PC-3 (cell line): ENCODE data around the gene RET. TPM values are rescaled to one million over a fixed set of nuclear protein-coding genes. Genes with fewer than 3 reads are reported as not detected.

Experiments
- ATAC-seq: fragments of 200-7000 bp; cut with Tn5 transposase; 2 replicates; pipeline ENCODE4 v1.9.1; 2020; ENCODE audit warnings: mild to moderate bottlenecking, moderate library complexity
- BruUV-seq: library from RNA; stranded (reverse); fragments of 400-500 nt; replicated peaks from 2 replicates; lab custom pipeline; 2021; lab: Mats Ljungman, UMichigan
- CTCF ChIA-PET: fragments of 300-600 bp; sonication (Branson Sonifier 250); formaldehyde crosslinking; loops from one replicate; lab custom pipeline; 2022; ENCODE audit warnings: antibody characterized with exemption; lab: Charles Lee
- POLR2A ChIA-PET: fragments of 300-600 bp; sonication (Branson Sonifier 250); formaldehyde crosslinking; loops from one replicate; lab custom pipeline; 2022; ENCODE audit warnings: antibody characterized with exemption; ENCODE audit not compliant: unreplicated experiment; lab: Charles Lee
- DNase-seq: peaks from one replicate; pipeline ENCODE4 v3.0.0-alpha.2; 2015
- H2AFZ ChIP-seq: fragments of 300-600 bp; sonication (generic); 2 replicates; pipeline ENCODE4 v1.6.0; 2016; ENCODE audit warnings: antibody characterized with exemption, low read length
- H3F3A ChIP-seq: fragments of 300-600 bp; sonication (generic); one replicate; pipeline ENCODE4 v1.6.0; 2017; ENCODE audit warnings: antibody characterized with exemption, low read length, control low read depth, mild to moderate bottlenecking; ENCODE audit not compliant: unreplicated experiment
- H3K27ac ChIP-seq: fragments of 300-600 bp; sonication (generic); 2 replicates; pipeline ENCODE4 v1.5.1; 2016; ENCODE audit warnings: mild to moderate bottlenecking, low read length
- H3K27me3 ChIP-seq: fragments of 300-600 bp; sonication (generic); 2 replicates; pipeline ENCODE4 v1.6.1; 2016; ENCODE audit warnings: low read length, mixed read lengths
- H3K36me3 ChIP-seq: fragments of 300-600 bp; sonication (generic); 2 replicates; pipeline ENCODE4 v1.6.1; 2016; ENCODE audit warnings: low read depth, mixed run types, low read length, mixed read lengths
- H3K4me1 ChIP-seq: fragments of 300-600 bp; sonication (generic); 2 replicates; pipeline ENCODE4 v1.5.1; 2016; ENCODE audit warnings: low read length; ENCODE audit not compliant: insufficient read depth
- H3K4me2 ChIP-seq: fragments of 300-600 bp; sonication (generic); 2 replicates; pipeline ENCODE4 v1.6.0; 2016; ENCODE audit warnings: low read length
- H3K4me3 ChIP-seq: fragments of 300-600 bp; sonication (generic); 2 replicates; pipeline ENCODE4 v1.5.1; 2016; ENCODE audit warnings: mild to moderate bottlenecking, low read length, mixed read lengths
- H3K79me2 ChIP-seq: fragments of 300-600 bp; sonication (generic); 2 replicates; pipeline ENCODE4 v1.6.1; 2017; ENCODE audit warnings: low read length, mixed read lengths
- H3K9ac ChIP-seq: fragments of 300-600 bp; sonication (generic); 2 replicates; pipeline ENCODE4 v1.6.0; 2016; ENCODE audit warnings: mild to moderate bottlenecking, low read length
- H3K9me2 ChIP-seq: fragments of 300-600 bp; sonication (generic); replicated peaks from 2 replicates; pipeline ENCODE4 v1.6.1; 2016; ENCODE audit warnings: mixed run types, low read length, mixed read lengths
- H3K9me3 ChIP-seq: fragments of 300-600 bp; sonication (generic); 2 replicates; pipeline ENCODE4 v1.6.1; 2016; ENCODE audit warnings: low read length, mixed read lengths
- H4K20me1 ChIP-seq: fragments of 300-600 bp; sonication (generic); 2 replicates; pipeline ENCODE4 v1.6.1; 2016; ENCODE audit warnings: low read length, mixed read lengths
- CTCF ChIP-seq: fragments of 300-600 bp; sonication (generic); conservative IDR thresholded peaks from 2 replicates; pipeline ENCODE4 v1.5.1; 2017; ENCODE audit warnings: antibody characterized with exemption, low read depth, mild to moderate bottlenecking, low read length
- EZH2 ChIP-seq: fragments of 300-600 bp; sonication (generic); IDR thresholded peaks from one replicate; pipeline ENCODE4 v1.6.1; 2017; ENCODE audit warnings: antibody characterized with exemption, mild to moderate bottlenecking, low read length; ENCODE audit not compliant: unreplicated experiment
- EZH2phosphoT487 ChIP-seq: fragments of 300-600 bp; sonication (generic); IDR thresholded peaks from 2 replicates; pipeline ENCODE4 v1.6.1; 2018; ENCODE audit warnings: mild to moderate bottlenecking, antibody characterized with exemption, low read length, borderline replicate concordance
- intact Hi-C: fragments of 100-400 bp; cut with micrococcal nuclease; formaldehyde crosslinking; loops from 2 replicates; pipeline ENCODE4 v1.9.0; 2023
- total RNA-seq: library from RNA; depleted of rRNA; stranded (reverse); fragments of >200 nt; gene quantifications from 2 replicates; pipeline ENCODE4 v1.2.3, GENCODE V29; 2014

RET gene
- total RNA-seq, 1 experiment from 2014 or later = not detected

- no peak for DNase-seq
- TF ChIP-seq EZH2phosphoT487 (no peak), EZH2 (no peak), CTCF (no peak)
- CTCF ChIA-PET = interaction anchor here (0.6 kb wide), 1 partner anchor 243 kb away, joined by 5 read pairs; no protein-coding TSS in a partner anchor
- no peak overlapping the region for H3K4me3 ChIP-seq
- no peak for ATAC-seq
- no peaks in the 10 kb centered on the region for H4K20me1 ChIP-seq
- no peak overlapping the region for H2AFZ ChIP-seq
- no peaks in the 10 kb centered on the region for H3F3A ChIP-seq
- no peaks in the 10 kb centered on the region for H3K79me2 ChIP-seq
- no peak overlapping the region for H3K4me2 ChIP-seq
- H3K27me3 ChIP-seq = no peaks in the 10 kb centered on the region
- no peaks in the 10 kb centered on the region for H3K36me3 ChIP-seq
- POLR2A ChIA-PET = no interaction called here
- H3K27ac ChIP-seq = no peak overlapping the region
- intact Hi-C loops = no loop called here
- BruUV-seq = no TSS peak
- H3K9me3 ChIP-seq = no peaks in the 10 kb centered on the region
- H3K9me2 ChIP-seq = no peaks in the 10 kb centered on the region
- H3K4me1 ChIP-seq = peaks cover 5% of the 10 kb centered on the region; the same call in 1 of the 2 replicates
- H3K9ac ChIP-seq = no peak overlapping the region
These were observed 34.2 kb downstream of the RET start for GRCh38 chr10:43111101-43111500.

- no TSS peak for BruUV-seq
- intact Hi-C loops = no loop called here
- H3K27ac ChIP-seq = no peak overlapping the region
- peaks cover 5% of the 10 kb centered on the region; the same call in 1 of the 2 replicates for H3K4me1 ChIP-seq
- no peaks in the 10 kb centered on the region for H4K20me1 ChIP-seq
- H3K4me2 ChIP-seq = no peak overlapping the region
- POLR2A ChIA-PET = no interaction called here
- ATAC-seq = no peak
- no peak overlapping the region for H3K4me3 ChIP-seq
- no peak overlapping the region for H2AFZ ChIP-seq
- TF ChIP-seq EZH2 = no peak
- TF ChIP-seq EZH2phosphoT487 = no peak
- no peak for TF ChIP-seq CTCF
- no peaks in the 10 kb centered on the region for H3K9me3 ChIP-seq
- no peaks in the 10 kb centered on the region for H3K9me2 ChIP-seq
- H3F3A ChIP-seq = no peaks in the 10 kb centered on the region
- DNase-seq = no peak
- no peaks in the 10 kb centered on the region for H3K36me3 ChIP-seq
- H3K9ac ChIP-seq = no peak overlapping the region
- H3K27me3 ChIP-seq = no peaks in the 10 kb centered on the region
- CTCF ChIA-PET = no interaction called here
- H3K79me2 ChIP-seq = no peaks in the 10 kb centered on the region
These were observed 35.2 kb downstream of the RET start for GRCh38 chr10:43111921-43112607.

- Histone ChIP-seq H3K9ac (no peak overlapping the region), H3K27ac (no peak overlapping the region), H3K27me3 (no peaks in the 10 kb centered on the region), H3K9me3 (no peaks in the 10 kb centered on the region), H3K4me1 (peaks cover 5% of the 10 kb centered on the region; the same call in 1 of the 2 replicates), H3K36me3 (no peaks in the 10 kb centered on the region), H4K20me1 (no peaks in the 10 kb centered on the region), H3K9me2 (no peaks in the 10 kb centered on the region), H3K4me2 (no peak overlapping the region), H3F3A (no peaks in the 10 kb centered on the region), H3K79me2 (no peaks in the 10 kb centered on the region), H2AFZ (no peak overlapping the region), H3K4me3 (no peak overlapping the region)
- ChIA-PET POLR2A (no interaction called here), CTCF (no interaction called here)
- DNase-seq (no peak), ATAC-seq (no peak)
- no TSS peak for BruUV-seq
- no peak for TF ChIP-seq EZH2phosphoT487
- intact Hi-C loops = no loop called here
These were observed 35.7 kb downstream of the RET start for GRCh38 chr10:43112608-43112961.
